Keratinocyte (primary cell): ENCODE results near the gene STK35. TPM values are rescaled to one million over a fixed set of nuclear protein-coding genes. Genes with fewer than 3 reads are reported as not detected.

Experiments used
- DNase-seq: peaks from one replicate; pipeline ENCODE4 v3.0.0-alpha.2; 2011; ENCODE audit warnings: low read depth, missing footprints, low spot score
- FAIRE-seq: peaks from 2 replicates; lab custom pipeline; 2011; peaks lifted over from hg19 to GRCh38; lab: Jason Lieb, UNC
- H2AFZ ChIP-seq: 2 replicates; pipeline ENCODE4 v1.6.0; 2012; ENCODE audit warnings: low read length, control low read depth, inconsistent platforms; ENCODE audit not compliant: control insufficient read depth
- H3K27ac ChIP-seq: 2 replicates; pipeline ENCODE4 v1.5.1; 2011; ENCODE audit warnings: low read length; ENCODE audit not compliant: control insufficient read depth, insufficient read depth
- H3K27me3 ChIP-seq: 3 replicates; pipeline ENCODE4 v1.6.0; 2011; ENCODE audit warnings: low read length; ENCODE audit not compliant: control insufficient read depth, insufficient read depth; ENCODE audit errors: extremely low read depth
- H3K36me3 ChIP-seq, 2 experiments: 2 replicates in 1 of 2; 3 replicates in 1 of 2; pipeline ENCODE4 v1.5.1; 2011; ENCODE audit warnings: low read length in 2 of 2, mild to moderate bottlenecking in 1 of 2; ENCODE audit not compliant: control insufficient read depth in 2 of 2, insufficient read depth in 2 of 2; ENCODE audit errors: extremely low read depth in 1 of 2
- H3K4me1 ChIP-seq: 3 replicates; pipeline ENCODE4 v1.5.1; 2011; ENCODE audit warnings: low read length; ENCODE audit not compliant: control insufficient read depth, insufficient read depth; ENCODE audit errors: extremely low read depth
- H3K4me2 ChIP-seq: 3 replicates; pipeline ENCODE4 v1.6.0; 2011; ENCODE audit warnings: low read depth, low read length; ENCODE audit not compliant: control insufficient read depth, insufficient read depth; ENCODE audit errors: extremely low read depth
- H3K4me3 ChIP-seq, 3 experiments: fragments of 200-600 bp in 1 of 3; sonication (generic) in 1 of 3; 2 replicates in 2 of 3; 3 replicates in 1 of 3; pipeline ENCODE4 v1.5.1; 2011 to 2016; ENCODE audit warnings: low read length in 3 of 3, mild to moderate bottlenecking in 3 of 3, control low read depth in 2 of 3, inconsistent platforms in 1 of 3, low read depth in 1 of 3, mixed read lengths in 1 of 3, mixed run types in 1 of 3, moderate library complexity in 1 of 3; ENCODE audit not compliant: control insufficient read depth in 2 of 3, insufficient read depth in 2 of 3; ENCODE audit errors: extremely low read depth in 1 of 3
- H3K79me2 ChIP-seq: 2 replicates; pipeline ENCODE4 v1.6.0; 2012; ENCODE audit warnings: low read length; ENCODE audit not compliant: control insufficient read depth, insufficient read depth
- H3K9ac ChIP-seq: 3 replicates; pipeline ENCODE4 v1.6.0; 2011; ENCODE audit warnings: low read length; ENCODE audit not compliant: control insufficient read depth, insufficient read depth; ENCODE audit errors: extremely low read depth
- H3K9me1 ChIP-seq: 3 replicates; pipeline ENCODE4 v1.6.0; 2011; ENCODE audit warnings: low read length; ENCODE audit not compliant: control insufficient read depth, insufficient read depth; ENCODE audit errors: extremely low read depth
- H3K9me3 ChIP-seq: 2 replicates; pipeline ENCODE4 v1.5.1; 2012; ENCODE audit warnings: low read depth, low read length; ENCODE audit not compliant: control insufficient read depth
- H4K20me1 ChIP-seq: 3 replicates; pipeline ENCODE4 v1.6.0; 2011; ENCODE audit warnings: low read length; ENCODE audit not compliant: control insufficient read depth, insufficient read depth; ENCODE audit errors: extremely low read depth
- EZH2 ChIP-seq: IDR thresholded peaks from one replicate; pipeline ENCODE4 v1.6.1; 2012; ENCODE audit warnings: inconsistent platforms, mild to moderate bottlenecking, low read length, moderate library complexity
- dilution Hi-C: fragments of 300-500 bp; cut with MboI; formaldehyde crosslinking; loops from one replicate; pipeline ENCODE4 v1.7.0; 2020; ENCODE audit warnings: low sequenced_read_pairs; ENCODE audit not compliant: extremely low pct_ligation_motif_present
- polyA plus RNA-seq, 5 experiments: library from polyadenylated mRNA; depleted of rRNA in 3 of 5; stranded (reverse) in 3 of 5; stranded (forward) in 1 of 5; unstranded in 1 of 5; fragments of >200 nt; gene quantifications; 1 replicate in 1 of 5; 2 replicates in 3 of 5; 3 replicates in 1 of 5; pipeline versions ENCODE4 v1.2.1 to v1.2.3, GENCODE V29; 2011 to 2012; ENCODE audit warnings: missing spikeins in 2 of 5, low read depth in 1 of 5, low replicate concordance in 1 of 5
- TF ChIP-seq, protein P1 (sequence below), 3 experiments: IDR thresholded peaks in 1 of 3; conservative IDR thresholded peaks in 1 of 3; optimal IDR thresholded peaks in 1 of 3; 2 replicates in 2 of 3; 3 replicates in 1 of 3; pipeline versions ENCODE3 to v1.5.1; 2011; ENCODE audit warnings: low read length in 3 of 3, mild to moderate bottlenecking in 3 of 3, moderate library complexity in 2 of 3, control low read depth in 1 of 3, inconsistent platforms in 1 of 3; ENCODE audit not compliant: insufficient read depth in 2 of 3; ENCODE audit errors: extremely low read depth in 1 of 3

STK35 gene
- polyA plus RNA-seq, 1 donor (not counting 4 experiments of a cell fraction or from before 2014, with no cell fraction given) = 6.5 TPM

DNA sequence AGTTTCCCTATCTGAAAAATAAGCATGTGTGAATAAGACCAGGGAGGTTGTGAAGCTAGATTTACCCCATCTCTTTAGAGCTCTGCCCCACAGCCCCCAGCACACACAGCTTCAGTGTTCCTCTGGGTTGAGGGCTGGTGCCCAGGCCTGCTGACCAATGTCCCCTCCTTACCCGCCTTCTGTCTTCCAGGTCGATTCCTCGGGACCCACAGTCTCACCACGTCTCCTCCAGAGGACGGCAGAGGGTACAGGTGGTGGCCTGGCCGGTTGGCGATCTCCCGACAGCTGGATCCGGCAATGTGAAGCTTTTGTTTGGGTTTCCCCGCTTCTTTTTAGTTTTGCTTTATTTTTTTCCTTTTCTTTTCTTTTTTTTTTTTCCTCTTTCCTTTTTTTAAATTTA is 42.0 kb downstream of the STK35 start:
- Histone ChIP-seq H3K4me1 (no peaks in the 10 kb centered on the region), H3K9me1 (no peaks in the 10 kb centered on the region), H3K36me3 (peaks cover 15 to 19% of the 10 kb centered on the region in 2 experiments), H3K27ac (no peak overlapping the region), H3K4me2 (no peak overlapping the region), H2AFZ (no peak overlapping the region), H3K79me2 (peaks cover 26% of the 10 kb centered on the region), H3K9me3 (no peaks in the 10 kb centered on the region), H3K4me3 (no peak overlapping the region), H3K27me3 (no peaks in the 10 kb centered on the region), H4K20me1 (peaks cover 7% of the 10 kb centered on the region), H3K9ac (no peak overlapping the region)
- dilution Hi-C loops = no loop called here
- no peak for TF ChIP-seq EZH2
- TF ChIP-seq, protein P1, sequence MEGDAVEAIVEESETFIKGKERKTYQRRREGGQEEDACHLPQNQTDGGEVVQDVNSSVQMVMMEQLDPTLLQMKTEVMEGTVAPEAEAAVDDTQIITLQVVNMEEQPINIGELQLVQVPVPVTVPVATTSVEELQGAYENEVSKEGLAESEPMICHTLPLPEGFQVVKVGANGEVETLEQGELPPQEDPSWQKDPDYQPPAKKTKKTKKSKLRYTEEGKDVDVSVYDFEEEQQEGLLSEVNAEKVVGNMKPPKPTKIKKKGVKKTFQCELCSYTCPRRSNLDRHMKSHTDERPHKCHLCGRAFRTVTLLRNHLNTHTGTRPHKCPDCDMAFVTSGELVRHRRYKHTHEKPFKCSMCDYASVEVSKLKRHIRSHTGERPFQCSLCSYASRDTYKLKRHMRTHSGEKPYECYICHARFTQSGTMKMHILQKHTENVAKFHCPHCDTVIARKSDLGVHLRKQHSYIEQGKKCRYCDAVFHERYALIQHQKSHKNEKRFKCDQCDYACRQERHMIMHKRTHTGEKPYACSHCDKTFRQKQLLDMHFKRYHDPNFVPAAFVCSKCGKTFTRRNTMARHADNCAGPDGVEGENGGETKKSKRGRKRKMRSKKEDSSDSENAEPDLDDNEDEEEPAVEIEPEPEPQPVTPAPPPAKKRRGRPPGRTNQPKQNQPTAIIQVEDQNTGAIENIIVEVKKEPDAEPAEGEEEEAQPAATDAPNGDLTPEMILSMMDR (optimal IDR thresholded peaks at IDR 0.05 in 1 of 3, IDR thresholded peaks at IDR 0.05 in 1 of 3, conservative IDR thresholded peaks at IDR 0.05 in 1 of 3; ENCODE audit: extremely low read depth in 1 of 3, insufficient read depth in 2 of 3, low read length in 3 of 3) = no peak
- no peak for FAIRE-seq
- no peak for DNase-seq

DNA sequence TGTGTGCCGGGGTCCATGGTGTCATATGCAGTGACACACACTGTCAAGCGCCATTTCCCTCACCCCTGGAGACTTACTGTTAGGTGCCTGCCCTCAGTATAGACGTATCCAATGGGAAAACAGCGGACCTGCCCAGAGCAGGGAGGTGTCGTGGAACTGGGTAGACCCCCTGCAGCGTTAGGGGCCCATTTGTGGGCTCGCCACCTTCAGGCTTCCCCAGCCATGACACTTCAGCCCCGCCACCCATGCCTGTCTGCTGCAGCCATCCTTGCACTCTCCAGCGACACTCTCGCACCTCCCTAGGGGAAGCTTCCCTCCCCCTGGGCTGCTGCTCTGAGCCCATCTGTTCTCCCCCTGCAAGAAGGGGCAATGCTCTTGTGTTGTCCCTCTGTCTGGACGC is 43.2 kb downstream of the STK35 start:
- Histone ChIP-seq H3K27ac (no peak overlapping the region), H3K9me1 (no peaks in the 10 kb centered on the region), H3K4me1 (no peaks in the 10 kb centered on the region), H3K9ac (no peak overlapping the region), H3K4me3 (no peak overlapping the region), H3K79me2 (peaks cover 16% of the 10 kb centered on the region), H3K9me3 (no peaks in the 10 kb centered on the region), H2AFZ (no peak overlapping the region), H3K4me2 (no peak overlapping the region), H3K27me3 (no peaks in the 10 kb centered on the region), H3K36me3 (peaks cover 10 to 16% of the 10 kb centered on the region in 2 experiments), H4K20me1 (peaks cover 4% of the 10 kb centered on the region)
- DNase-seq (no peak), FAIRE-seq (no peak)
- dilution Hi-C loops = no loop called here
- no peak for TF ChIP-seq EZH2
- TF ChIP-seq, protein P1 (optimal IDR thresholded peaks at IDR 0.05 in 1 of 3, IDR thresholded peaks at IDR 0.05 in 1 of 3, conservative IDR thresholded peaks at IDR 0.05 in 1 of 3; ENCODE audit: extremely low read depth in 1 of 3, insufficient read depth in 2 of 3, low read length in 3 of 3) = no peak
